Naive thymus-derived CD4-positive, alpha-beta T cell (primary cell): Measurements from ENCODE around the gene KLK14. TPM values are rescaled to one million over a fixed set of nuclear protein-coding genes. Genes with fewer than 3 reads are reported as not detected.

ENCODE experiments used
- ATAC-seq: fragments of 150-1000 bp; cut with Tn5 transposase; 2 replicates; pipeline ENCODE4 v1.10.0; 2021; ENCODE audit warnings: mild to moderate bottlenecking, moderate library complexity
- CTCF ChIA-PET: fragments of 350-600 bp; sonication (Branson Sonifier 250); formaldehyde crosslinking; loops from one replicate; lab custom pipeline; 2021; ENCODE audit warnings: antibody characterized with exemption; lab: Charles Lee
- POLR2A ChIA-PET: fragments of 350-600 bp; sonication (Branson Sonifier 250); formaldehyde crosslinking; loops from one replicate; lab custom pipeline; 2021; ENCODE audit warnings: antibody characterized with exemption, inconsistent platforms; lab: Charles Lee
- DNase-seq, 9 donors: peaks; one replicate each; pipeline versions ENCODE4 v3.0.0 to v3.0.0-alpha.2; 2020 to 2022; ENCODE audit warnings: mixed read lengths in 1 of 9
- H3K27ac ChIP-seq: one replicate; pipeline ENCODE4 v1.7.0; 2013; ENCODE audit warnings: mild to moderate bottlenecking, low read depth, low read length, moderate library complexity
- H3K27me3 ChIP-seq, 2 donors: one replicate each; pipeline ENCODE4 v1.7.0; 2013; ENCODE audit warnings: low read length in 2 of 2, mild to moderate bottlenecking in 2 of 2, moderate library complexity in 2 of 2; ENCODE audit not compliant: control insufficient read depth in 2 of 2, insufficient read depth in 2 of 2
- H3K36me3 ChIP-seq, 3 experiments: 1 replicate in 2 of 3; 2 replicates in 1 of 3; pipeline ENCODE4 v1.7.0; 2013; ENCODE audit warnings: low read length in 3 of 3, mild to moderate bottlenecking in 3 of 3, moderate library complexity in 1 of 3; ENCODE audit not compliant: insufficient read depth in 3 of 3, control insufficient read depth in 2 of 3
- H3K4me1 ChIP-seq, 2 donors: one replicate each; pipeline ENCODE4 v1.7.0; 2013; ENCODE audit warnings: low read length in 2 of 2, mild to moderate bottlenecking in 2 of 2, moderate library complexity in 1 of 2; ENCODE audit not compliant: control insufficient read depth in 2 of 2, insufficient read depth in 2 of 2
- H3K4me3 ChIP-seq: 2 replicates; pipeline ENCODE4 v1.7.0; 2013; ENCODE audit warnings: mild to moderate bottlenecking, low read length
- H3K9me3 ChIP-seq, 3 experiments: 1 replicate in 2 of 3; 2 replicates in 1 of 3; pipeline ENCODE4 v1.7.0; 2013; ENCODE audit warnings: low read length in 3 of 3; ENCODE audit not compliant: control insufficient read depth in 2 of 3
- H3K27ac Mint-ChIP-seq, 9 donors: one replicate each; pipeline ENCODE4 v1.8.0; 2020 to 2022; ENCODE audit warnings: mixed read lengths in 9 of 9, mild to moderate bottlenecking in 8 of 9, moderate library complexity in 5 of 9, inconsistent platforms in 2 of 9
- H3K27me3 Mint-ChIP-seq, 5 donors: one replicate each; pipeline ENCODE4 v1.8.0; 2021 to 2022; ENCODE audit warnings: mixed read lengths in 5 of 5, mild to moderate bottlenecking in 1 of 5
- H3K36me3 Mint-ChIP-seq, 5 donors: one replicate each; pipeline ENCODE4 v1.8.0; 2020 to 2022; ENCODE audit warnings: mixed read lengths in 5 of 5, mild to moderate bottlenecking in 3 of 5, inconsistent platforms in 1 of 5
- H3K4me1 Mint-ChIP-seq, 7 donors: one replicate each; pipeline ENCODE4 v1.8.0; 2020 to 2022; ENCODE audit warnings: mixed read lengths in 7 of 7, mild to moderate bottlenecking in 3 of 7, inconsistent platforms in 1 of 7
- H3K4me3 Mint-ChIP-seq, 10 donors: one replicate each; pipeline ENCODE4 v1.8.0; 2020 to 2022; ENCODE audit warnings: mild to moderate bottlenecking in 10 of 10, mixed read lengths in 10 of 10, moderate library complexity in 6 of 10, inconsistent platforms in 2 of 10
- H3K9me3 Mint-ChIP-seq, 11 donors: one replicate each; pipeline ENCODE4 v1.8.0; 2020 to 2022; ENCODE audit warnings: mixed read lengths in 11 of 11, mild to moderate bottlenecking in 4 of 11, inconsistent platforms in 1 of 11, moderate library complexity in 1 of 11
- intact Hi-C, 2 donors: fragments of 100-400 bp; cut with micrococcal nuclease; formaldehyde crosslinking; loops; one replicate each; pipeline ENCODE4 v1.15.1; 2023
- polyA plus RNA-seq, 2 donors: library from polyadenylated mRNA; unstranded; fragments of 300-500 nt; fragmentation: Illumina TruSeq; gene quantifications; one replicate each; pipeline ENCODE4 v1.2.3, GENCODE V29; 2021
- total RNA-seq, 6 experiments: library from RNA in 5 of 6; stranded (reverse) in 5 of 6; gene quantifications; 1 replicate in 5 of 6; 2 replicates in 1 of 6; pipeline ENCODE4 v1.2.3 and lab custom pipeline; 2021 to 2026

KLK14 gene
- total and polyA plus RNA-seq, 7 experiments from 2014 or later = 0.34 to 0.92 (median 0.66) TPM; not detected in 2

- intact Hi-C loops = no loop called here
- H3K27me3 ChIP-seq = no peaks in the 10 kb centered on the region
- no peak overlapping the region for H3K4me3 Mint-ChIP-seq
- CTCF ChIA-PET = no interaction called here
- peaks cover 4 to 27% (median 20%) of the 10 kb centered on the region in 5 donors for H3K27me3 Mint-ChIP-seq
- H3K9me3 ChIP-seq = no peaks in the 10 kb centered on the region
- H3K9me3 Mint-ChIP-seq = peaks cover 0 to 7% (median 3%) of the 10 kb centered on the region in 11 donors
- H3K36me3 ChIP-seq = no peaks in the 10 kb centered on the region
- H3K27ac ChIP-seq = no peak overlapping the region
- DNase-seq (no peak), ATAC-seq (no peak)
- H3K4me3 ChIP-seq = no peak overlapping the region
- POLR2A ChIA-PET = no interaction called here
- H3K27ac Mint-ChIP-seq = peak overlapping the region in 1 of 9 donors; percentile 57
- peaks cover 0 to 8% (median 5%) of the 10 kb centered on the region in 5 donors for H3K36me3 Mint-ChIP-seq
- no peaks in the 10 kb centered on the region for H3K4me1 ChIP-seq
- peaks cover 0 to 7% (median 0%) of the 10 kb centered on the region in 7 donors for H3K4me1 Mint-ChIP-seq
These were observed 4.0 kb downstream of the KLK14 start for GRCh38 chr19:51078731-51079130.

- ATAC-seq (no peak), DNase-seq (no peak)
- H3K27ac Mint-ChIP-seq = no peak overlapping the region
- H3K4me3 Mint-ChIP-seq = no peak overlapping the region
- peaks cover 0 to 5% (median 4%) of the 10 kb centered on the region in 5 donors for H3K36me3 Mint-ChIP-seq
- H3K4me1 Mint-ChIP-seq = peaks cover 0 to 3% (median 0%) of the 10 kb centered on the region in 7 donors
- H3K27me3 Mint-ChIP-seq = peaks cover 4 to 22% (median 18%) of the 10 kb centered on the region in 5 donors
- ChIA-PET POLR2A (no interaction called here), CTCF (no interaction called here)
- Histone ChIP-seq H3K36me3 (no peaks in the 10 kb centered on the region), H3K9me3 (no peaks in the 10 kb centered on the region), H3K4me3 (no peak overlapping the region), H3K27ac (no peak overlapping the region), H3K4me1 (no peaks in the 10 kb centered on the region), H3K27me3 (no peaks in the 10 kb centered on the region)
- intact Hi-C loops = no loop called here
- H3K9me3 Mint-ChIP-seq = peaks cover 0 to 13% (median 7%) of the 10 kb centered on the region in 11 donors
These were observed 4.6 kb downstream of the KLK14 start for GRCh38 chr19:51078104-51078503.

- Mint-ChIP-seq H3K4me3 (no peak overlapping the region), H3K27ac (peak overlapping the region in 1 of 9 donors; percentile 36), H3K9me3 (peaks cover 0 to 17% (median 7%) of the 10 kb centered on the region in 11 donors), H3K27me3 (peaks cover 4 to 19% (median 13%) of the 10 kb centered on the region in 5 donors), H3K36me3 (peaks cover 0 to 5% (median 4%) of the 10 kb centered on the region in 5 donors), H3K4me1 (no peaks in the 10 kb centered on the region)
- no peak for ATAC-seq
- no peaks in the 10 kb centered on the region for H3K9me3 ChIP-seq
- no peak for DNase-seq
- ChIA-PET CTCF (no interaction called here), POLR2A (interaction anchor here (0.6 kb wide), 1 partner anchor 19 kb away, joined by 3 read pairs; no protein-coding TSS in a partner anchor)
- H3K27ac ChIP-seq = no peak overlapping the region
- no peaks in the 10 kb centered on the region for H3K4me1 ChIP-seq
- H3K36me3 ChIP-seq = no peaks in the 10 kb centered on the region
- no peak overlapping the region for H3K4me3 ChIP-seq
- intact Hi-C loops = no loop called here
- no peaks in the 10 kb centered on the region for H3K27me3 ChIP-seq
These were observed 6.0 kb downstream of the KLK14 start for GRCh38 chr19:51076631-51077213.

GRCh38 chr19:51075998-51076397, 6.7 kb downstream of the KLK14 start:
- H3K27me3 Mint-ChIP-seq = peaks cover 4 to 19% (median 13%) of the 10 kb centered on the region in 5 donors
- H3K4me1 Mint-ChIP-seq = no peaks in the 10 kb centered on the region
- peaks cover 0 to 5% (median 4%) of the 10 kb centered on the region in 5 donors for H3K36me3 Mint-ChIP-seq
- H3K27ac Mint-ChIP-seq = no peak overlapping the region
- DNase-seq (no peak), ATAC-seq (no peak)
- Histone ChIP-seq H3K4me3 (no peak overlapping the region), H3K9me3 (no peaks in the 10 kb centered on the region), H3K36me3 (no peaks in the 10 kb centered on the region), H3K4me1 (no peaks in the 10 kb centered on the region), H3K27me3 (no peaks in the 10 kb centered on the region), H3K27ac (no peak overlapping the region)
- intact Hi-C loops = no loop called here
- H3K9me3 Mint-ChIP-seq = peaks cover 0 to 17% (median 7%) of the 10 kb centered on the region in 11 donors
- H3K4me3 Mint-ChIP-seq = no peak overlapping the region
- POLR2A ChIA-PET = interaction anchor here (0.6 kb wide), 2 partner anchors 18 to 56 kb away, joined by 3 read pairs; no protein-coding TSS in a partner anchor
- CTCF ChIA-PET = no interaction called here

- H3K9me3 Mint-ChIP-seq = peaks cover 0 to 20% (median 7%) of the 10 kb centered on the region in 11 donors
These were observed 11.6 kb downstream of the KLK14 start for GRCh38 chr19:51071095-51071405.

GRCh38 chr19:51070334-51071094, 12.2 kb downstream of the KLK14 start:
- H3K4me1 ChIP-seq = no peaks in the 10 kb centered on the region
- H3K27ac ChIP-seq = no peak overlapping the region
- Mint-ChIP-seq H3K4me3 (no peak overlapping the region), H3K4me1 (peaks cover 0 to 4% (median 0%) of the 10 kb centered on the region in 7 donors), H3K27me3 (peaks cover 19 to 47% (median 32%) of the 10 kb centered on the region in 5 donors), H3K36me3 (peaks cover 0 to 12% (median 0%) of the 10 kb centered on the region in 5 donors), H3K9me3 (peaks cover 0 to 20% (median 7%) of the 10 kb centered on the region in 11 donors), H3K27ac (no peak overlapping the region)
- H3K4me3 ChIP-seq = no peak overlapping the region
- H3K9me3 ChIP-seq = no peaks in the 10 kb centered on the region
- DNase-seq = no peak
- H3K36me3 ChIP-seq = no peaks in the 10 kb centered on the region
- ATAC-seq = no peak
- intact Hi-C loops = no loop called here
- peaks cover 0 to 2% of the 10 kb centered on the region in 2 donors for H3K27me3 ChIP-seq
- ChIA-PET POLR2A (no interaction called here), CTCF (no interaction called here)

More at GRCh38 chr19:51071095-51071405, 11.6 kb downstream of the KLK14 start:
- intact Hi-C loops = no loop called here
- DNase-seq (no peak), ATAC-seq (no peak)
- ChIA-PET POLR2A (no interaction called here), CTCF (no interaction called here)
- Histone ChIP-seq H3K4me1 (no peaks in the 10 kb centered on the region), H3K4me3 (no peak overlapping the region), H3K27ac (no peak overlapping the region), H3K9me3 (no peaks in the 10 kb centered on the region), H3K27me3 (no peaks in the 10 kb centered on the region), H3K36me3 (no peaks in the 10 kb centered on the region)
- H3K4me3 Mint-ChIP-seq = no peak overlapping the region
- peaks cover 16 to 43% (median 26%) of the 10 kb centered on the region in 5 donors for H3K27me3 Mint-ChIP-seq
- no peak overlapping the region for H3K27ac Mint-ChIP-seq
- peaks cover 0 to 12% (median 0%) of the 10 kb centered on the region in 5 donors for H3K36me3 Mint-ChIP-seq
- H3K4me1 Mint-ChIP-seq = peaks cover 0 to 1% (median 0%) of the 10 kb centered on the region in 7 donors
